ENCODE measurements around the gene CD48.

DNA sequence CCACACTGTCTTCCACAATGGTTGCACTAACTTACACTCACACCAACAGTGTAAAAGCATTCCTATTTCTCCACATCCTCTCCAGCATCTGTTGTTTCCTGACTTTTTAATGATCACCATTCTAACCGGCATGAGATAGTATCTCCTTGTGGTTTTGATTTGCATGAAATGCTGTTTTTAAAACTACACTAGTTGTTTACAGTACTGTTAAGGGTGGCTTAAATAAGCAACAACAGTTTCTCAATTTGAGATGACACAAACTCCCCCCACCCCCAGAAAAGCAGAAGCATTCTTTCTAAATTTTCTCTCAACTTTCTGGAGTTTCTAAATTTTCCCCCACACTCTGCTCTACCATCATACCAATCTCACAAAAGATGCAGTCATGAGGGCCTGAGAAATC is 20.4 kb upstream of the CD48 start:
- TF ChIP-seq, protein P1, sequence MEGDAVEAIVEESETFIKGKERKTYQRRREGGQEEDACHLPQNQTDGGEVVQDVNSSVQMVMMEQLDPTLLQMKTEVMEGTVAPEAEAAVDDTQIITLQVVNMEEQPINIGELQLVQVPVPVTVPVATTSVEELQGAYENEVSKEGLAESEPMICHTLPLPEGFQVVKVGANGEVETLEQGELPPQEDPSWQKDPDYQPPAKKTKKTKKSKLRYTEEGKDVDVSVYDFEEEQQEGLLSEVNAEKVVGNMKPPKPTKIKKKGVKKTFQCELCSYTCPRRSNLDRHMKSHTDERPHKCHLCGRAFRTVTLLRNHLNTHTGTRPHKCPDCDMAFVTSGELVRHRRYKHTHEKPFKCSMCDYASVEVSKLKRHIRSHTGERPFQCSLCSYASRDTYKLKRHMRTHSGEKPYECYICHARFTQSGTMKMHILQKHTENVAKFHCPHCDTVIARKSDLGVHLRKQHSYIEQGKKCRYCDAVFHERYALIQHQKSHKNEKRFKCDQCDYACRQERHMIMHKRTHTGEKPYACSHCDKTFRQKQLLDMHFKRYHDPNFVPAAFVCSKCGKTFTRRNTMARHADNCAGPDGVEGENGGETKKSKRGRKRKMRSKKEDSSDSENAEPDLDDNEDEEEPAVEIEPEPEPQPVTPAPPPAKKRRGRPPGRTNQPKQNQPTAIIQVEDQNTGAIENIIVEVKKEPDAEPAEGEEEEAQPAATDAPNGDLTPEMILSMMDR (conservative IDR thresholded peaks at IDR 0.05; ENCODE audit: low read length): no peak
- no peak for TF ChIP-seq EZH2phosphoT487 (IDR thresholded peaks at IDR 0.05; ENCODE audit: borderline replicate concordance, low read depth, low read length)

Measured in OCI-LY7 (cell line).